ENCODE data around the gene EFNA3.

Gene EFNA3

GRCh38 chr1:155049651-155050559 is 28.7 kb upstream of the EFNA3 start:
- peak; percentile 60 for DNase-seq

GRCh38 chr1:155050560-155051341 is 27.9 kb upstream of the EFNA3 start, which contains the start of gene ADAM15:
ADAM15 (plus strand) TSS chr1:155051316; CDS start chr1:155051387, 71 bp downstream.
- peak; percentile 27 for DNase-seq

GRCh38 chr1:155051342-155051776 is 27.3 kb upstream of the EFNA3 start:
- no peak for DNase-seq

GRCh38 chr1:155051777-155052398 is 26.7 kb upstream of the EFNA3 start:
- DNase-seq: peak; percentile 29

GRCh38 chr1:155052439-155053395 is 25.9 kb upstream of the EFNA3 start:
- DNase-seq: peak; percentile 61

- DNase-seq: no peak
These were observed 25.0 kb upstream of the EFNA3 start for GRCh38 chr1:155053531-155054105.

GRCh38 chr1:155057104-155057503 is 21.5 kb upstream of the EFNA3 start:
- no peak for DNase-seq

GRCh38 chr1:155057788-155058211 is 20.8 kb upstream of the EFNA3 start:
- no peak for DNase-seq

GRCh38 chr1:155060736-155061135 is 17.9 kb upstream of the EFNA3 start:
- no peak for DNase-seq

GRCh38 chr1:155061381-155062150 is 17.1 kb upstream of the EFNA3 start:
- peak; percentile 73 for DNase-seq

- no peak for DNase-seq
These were observed 16.4 kb upstream of the EFNA3 start for GRCh38 chr1:155062151-155062686.

- peak; percentile 19 for DNase-seq
These were observed 15.8 kb upstream of the EFNA3 start for GRCh38 chr1:155062702-155063411.

- no peak for DNase-seq
These were observed 15.0 kb upstream of the EFNA3 start, which contains the start of gene EFNA4 for GRCh38 chr1:155063550-155064110. EFNA4 (plus strand) TSS chr1:155063740; CDS start chr1:155063824, 84 bp downstream.

GRCh38 chr1:155064111-155064831 is 14.4 kb upstream of the EFNA3 start:
- DNase-seq: no peak

GRCh38 chr1:155064832-155065429 is 13.7 kb upstream of the EFNA3 start:
- no peak for DNase-seq

GRCh38 chr1:155066777-155067176 is 11.9 kb upstream of the EFNA3 start:
- no peak for DNase-seq

- DNase-seq: no peak
These were observed 10.0 kb upstream of the EFNA3 start for GRCh38 chr1:155068599-155068998.

GRCh38 chr1:155069551-155070157 is 9.0 kb upstream of the EFNA3 start:
- peak; percentile 46 for DNase-seq
